ENCODE measurements around the gene TUBGCP3. TPM values are rescaled to one million over a fixed set of nuclear protein-coding genes. Genes with fewer than 3 reads are reported as not detected.
"Not testable (repeated sequence)": the region's sequence is repeated elsewhere in the genome, so short reads cannot be mapped to it uniquely, and the experiment has no call there.

The TUBGCP3 gene
- total RNA-seq, 1 experiment from 2014 or later = 37.3 TPM

GRCh38 chr13:112554214-112554850 is 33.6 kb downstream of the TUBGCP3 start:
- no peak overlapping the region; a peak in 1 of 7 replicates for H3K27ac Mint-ChIP-seq
- Histone ChIP-seq H3K79me1 (ENCODE audit: insufficient read depth, low read depth, low read length, poor library complexity, severe bottlenecking) (no peaks in the 10 kb centered on the region), H2BK120ac (ENCODE audit: low read depth, low read length, poor library complexity, severe bottlenecking) (no peak overlapping the region), H3K9me3 (ENCODE audit: control insufficient read depth, low read depth, low read length) (no peaks in the 10 kb centered on the region), H4K91ac (ENCODE audit: insufficient read length, low read depth, low read length) (no peak overlapping the region), H3K9ac (ENCODE audit: extremely low read depth, insufficient read length, low read length) (no peak overlapping the region), H3K18ac (ENCODE audit: insufficient read length, low read depth, low read length) (no peak overlapping the region), H3K79me2 (ENCODE audit: insufficient read depth, low read length) (no peaks in the 10 kb centered on the region), H4K8ac (replicated peaks; ENCODE audit: insufficient read length, low read depth, low read length) (no peak overlapping the region), H3T11ph (ENCODE audit: low read length) (no peak overlapping the region), H3K27ac (ENCODE audit: insufficient read length, low read depth, low read length) (no peak overlapping the region), H3K23me2 (ENCODE audit: insufficient read length, low read depth, low read length, poor library complexity, severe bottlenecking) (no peaks in the 10 kb centered on the region), H3K4me2 (ENCODE audit: insufficient read depth, insufficient read length, low read length) (no peak overlapping the region), H3K56ac (ENCODE audit: insufficient read length, low read depth, low read length) (no peak overlapping the region), H3K4me1 (ENCODE audit: insufficient read depth, low read length) (no peaks in the 10 kb centered on the region), H2BK5ac (ENCODE audit: insufficient read length, low read length) (no peak overlapping the region), H3K23ac (ENCODE audit: insufficient read length, low read depth, low read length) (peak overlapping the region; percentile 70), H2BK20ac (ENCODE audit: low read depth, low read length, poor library complexity, severe bottlenecking) (no peak overlapping the region), H3K27me3 (ENCODE audit: insufficient read depth, low read length) (no peaks in the 10 kb centered on the region), H4K20me1 (ENCODE audit: control insufficient read depth, insufficient read depth, insufficient read length) (no peaks in the 10 kb centered on the region), H2BK15ac (ENCODE audit: low read depth, low read length) (no peak overlapping the region), H3K4ac (ENCODE audit: low read depth, low read length) (no peak overlapping the region), H2AK5ac (ENCODE audit: insufficient read length, low read length) (no peak overlapping the region), H3K14ac (ENCODE audit: insufficient read depth, low read length) (no peak overlapping the region), H2AFZ (ENCODE audit: low read length) (no peak overlapping the region), H2BK12ac (ENCODE audit: insufficient read length, low read depth, low read length) (no peak overlapping the region), H4K5ac (ENCODE audit: insufficient read length, low read depth, low read length) (no peak overlapping the region)
- H3K36me3 Mint-ChIP-seq (ENCODE audit: insufficient read depth in 1 of 3, low read depth in 3 of 3) = peaks cover 36 to 77% (median 68%) of the 10 kb centered on the region in 3 experiments
- no peak for TF ChIP-seq CTCF (conservative IDR thresholded peaks at IDR 0.05)
- no CpG with 5 or more reads among the region's 7 CpGs for WGBS (ENCODE audit: extremely low coverage, insufficient read length, low lambda C conversion rate)
- DNase-seq = no peak
- H3K9me3 Mint-ChIP-seq = no peaks in the 10 kb centered on the region
- peaks cover 0 to 7% of the 10 kb centered on the region in 2 experiments; a peak in 2 of 4 replicates for H3K4me1 Mint-ChIP-seq
- H3K27me3 Mint-ChIP-seq (ENCODE audit: low read depth) = no peaks in the 10 kb centered on the region
- no peak overlapping the region for H3K4me3 Mint-ChIP-seq

GRCh38 chr13:112548975-112549374 is 39.0 kb downstream of the TUBGCP3 start:
- not testable (repeated sequence) for H3T11ph ChIP-seq (ENCODE audit: low read length); H2BK5ac ChIP-seq (ENCODE audit: insufficient read length, low read length); H3K27me3 ChIP-seq (ENCODE audit: insufficient read depth, low read length); H3K79me1 ChIP-seq (ENCODE audit: insufficient read depth, low read depth, low read length, poor library complexity, severe bottlenecking); H2BK120ac ChIP-seq (ENCODE audit: low read depth, low read length, poor library complexity, severe bottlenecking); H4K91ac ChIP-seq (ENCODE audit: insufficient read length, low read depth, low read length); H3K4me3 Mint-ChIP-seq; H3K23me2 ChIP-seq (ENCODE audit: insufficient read length, low read depth, low read length, poor library complexity, severe bottlenecking); H3K56ac ChIP-seq (ENCODE audit: insufficient read length, low read depth, low read length); H4K20me1 ChIP-seq (ENCODE audit: control insufficient read depth, insufficient read depth, insufficient read length); H2AK5ac ChIP-seq (ENCODE audit: insufficient read length, low read length); H3K79me2 ChIP-seq (ENCODE audit: insufficient read depth, low read length); H2BK15ac ChIP-seq (ENCODE audit: low read depth, low read length); H3K23ac ChIP-seq (ENCODE audit: insufficient read length, low read depth, low read length); H3K9me3 ChIP-seq (ENCODE audit: control insufficient read depth, low read depth, low read length); H4K5ac ChIP-seq (ENCODE audit: insufficient read length, low read depth, low read length); DNase-seq; H3K27ac Mint-ChIP-seq; H3K4ac ChIP-seq (ENCODE audit: low read depth, low read length); H2BK20ac ChIP-seq (ENCODE audit: low read depth, low read length, poor library complexity, severe bottlenecking); H3K9ac ChIP-seq (ENCODE audit: extremely low read depth, insufficient read length, low read length); H3K27me3 Mint-ChIP-seq (ENCODE audit: low read depth); H3K27ac ChIP-seq (ENCODE audit: insufficient read length, low read depth, low read length); H4K8ac ChIP-seq (replicated peaks; ENCODE audit: insufficient read length, low read depth, low read length); H2AFZ ChIP-seq (ENCODE audit: low read length); H3K18ac ChIP-seq (ENCODE audit: insufficient read length, low read depth, low read length); H3K9me3 Mint-ChIP-seq; H3K4me2 ChIP-seq (ENCODE audit: insufficient read depth, insufficient read length, low read length); H3K4me1 ChIP-seq (ENCODE audit: insufficient read depth, low read length); H3K4me1 Mint-ChIP-seq; H3K14ac ChIP-seq (ENCODE audit: insufficient read depth, low read length); H2BK12ac ChIP-seq (ENCODE audit: insufficient read length, low read depth, low read length)
- peaks cover 48 to 77% (median 77%) of the 10 kb centered on the region in 3 experiments for H3K36me3 Mint-ChIP-seq (ENCODE audit: insufficient read depth in 1 of 3, low read depth in 3 of 3)
- no CpG with 5 or more reads among the region's 5 CpGs for WGBS (ENCODE audit: extremely low coverage, insufficient read length, low lambda C conversion rate)

Measured in H9 (cell line).